T-helper 1 cell (primary cell): ENCODE data around the gene RBFOX1.

ENCODE experiments used
- DNase-seq, 5 donors: peaks; one replicate each; pipeline ENCODE4 v3.0.0-alpha.2; 2012 to 2020

RBFOX1 gene

DNA sequence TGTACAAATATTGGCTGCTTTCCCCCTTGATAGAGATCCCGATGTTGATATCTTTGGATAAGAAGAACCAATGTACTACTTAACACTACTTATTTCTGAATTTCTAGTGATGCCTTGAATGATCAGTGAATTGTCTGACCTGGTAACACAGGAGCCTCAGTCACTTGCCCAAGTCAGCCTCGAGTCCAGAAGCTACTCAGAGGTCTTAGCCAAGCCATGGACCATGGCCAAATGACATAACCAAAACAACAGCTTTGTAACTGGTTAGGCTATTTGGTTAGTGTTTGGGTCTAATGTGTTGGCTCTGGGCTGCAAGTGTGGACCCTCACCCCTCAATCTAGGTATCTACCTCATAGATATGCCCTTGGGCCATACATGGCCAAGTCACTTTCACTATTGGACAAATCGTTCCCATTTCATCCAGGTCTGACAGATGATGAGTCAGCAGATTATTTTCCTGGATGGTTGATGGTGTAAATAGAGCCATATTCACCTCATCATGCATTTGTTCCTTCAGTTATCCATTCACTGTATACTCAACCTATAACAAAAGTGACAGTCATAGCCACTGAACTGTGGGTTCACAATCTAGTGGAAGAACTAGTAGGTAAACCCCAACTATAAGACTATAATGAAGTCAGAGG lies 3.5 kb downstream of the RBFOX1 start:
- no peak for DNase-seq

GRCh38 chr16:7336742-7337141 lies 4.1 kb downstream of the RBFOX1 start:
- DNase-seq = no peak

- DNase-seq = no peak
Measured at GRCh38 chr16:7338826-7339225, 6.2 kb downstream of the RBFOX1 start.

- no peak for DNase-seq
Measured at GRCh38 chr16:7339700-7340099, 7.1 kb downstream of the RBFOX1 start.

- DNase-seq = no peak
Measured at GRCh38 chr16:7340938-7341337, 8.3 kb downstream of the RBFOX1 start.

DNA sequence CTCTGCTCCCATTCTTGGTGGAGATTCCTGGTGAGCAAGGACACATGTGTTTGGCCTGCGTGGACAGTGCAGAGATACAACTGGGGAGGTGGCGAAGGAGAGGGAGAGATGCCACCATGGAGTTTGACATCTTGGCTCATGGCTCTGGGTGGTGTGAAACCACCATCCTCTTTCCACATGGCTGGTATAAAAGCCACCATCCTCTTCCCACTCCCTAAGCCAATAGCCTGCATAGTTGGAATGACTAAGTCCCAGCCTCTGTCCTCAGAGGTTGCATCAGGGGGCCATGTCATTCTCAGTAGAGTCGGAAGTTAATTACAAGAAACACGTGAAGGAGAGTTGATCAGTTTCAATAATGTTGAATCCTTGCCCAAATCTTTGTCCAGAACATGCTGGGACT lies 10.0 kb downstream of the RBFOX1 start:
- no peak for DNase-seq

GRCh38 chr16:7343243-7343642 lies 10.6 kb downstream of the RBFOX1 start:
- DNase-seq = no peak

DNA sequence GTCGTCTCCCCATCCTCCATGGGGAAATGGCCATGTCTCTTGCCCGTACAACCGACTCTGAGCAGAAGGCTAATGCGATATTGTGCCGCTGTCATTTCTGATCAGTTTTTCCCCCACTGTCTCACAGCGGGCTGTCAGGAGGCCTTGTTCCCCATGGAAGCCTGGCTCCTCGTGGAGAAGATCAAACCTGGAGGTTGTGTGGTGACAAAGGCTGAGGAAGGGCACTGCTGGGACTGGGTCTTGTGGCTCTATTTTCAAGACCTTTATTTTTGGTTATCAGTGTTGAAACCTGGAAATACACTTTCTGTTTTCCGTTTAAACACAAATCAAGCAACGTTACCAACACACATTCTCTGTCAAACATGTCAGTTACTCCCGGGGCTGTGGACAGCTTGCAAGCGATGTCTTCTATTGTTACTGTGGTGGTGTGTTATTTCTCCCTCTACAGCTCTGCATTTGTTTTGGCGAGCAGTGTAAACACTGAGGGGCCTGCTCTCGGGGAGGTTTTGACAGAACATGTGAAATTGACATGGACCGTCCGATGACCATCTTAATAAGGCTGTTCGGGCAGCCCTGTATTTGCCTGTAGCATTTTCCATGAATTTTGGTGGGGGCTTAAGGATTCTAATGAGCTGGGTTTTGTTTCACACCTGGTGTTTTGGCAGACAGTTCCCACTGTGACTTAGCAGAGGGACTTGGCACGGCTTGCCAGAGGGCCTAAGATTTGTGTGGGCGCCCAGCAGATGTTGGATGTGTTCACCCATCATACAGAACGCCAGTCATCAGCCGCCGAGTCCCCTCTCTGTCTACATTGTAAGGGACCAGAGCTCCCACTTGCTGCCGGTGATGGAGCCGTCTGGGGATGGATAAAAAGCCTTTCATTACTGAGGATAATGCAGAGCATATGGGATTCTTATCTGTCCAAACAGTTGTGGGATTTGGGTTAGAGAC lies 12.5 kb downstream of the RBFOX1 start:
- no peak for DNase-seq

DNA sequence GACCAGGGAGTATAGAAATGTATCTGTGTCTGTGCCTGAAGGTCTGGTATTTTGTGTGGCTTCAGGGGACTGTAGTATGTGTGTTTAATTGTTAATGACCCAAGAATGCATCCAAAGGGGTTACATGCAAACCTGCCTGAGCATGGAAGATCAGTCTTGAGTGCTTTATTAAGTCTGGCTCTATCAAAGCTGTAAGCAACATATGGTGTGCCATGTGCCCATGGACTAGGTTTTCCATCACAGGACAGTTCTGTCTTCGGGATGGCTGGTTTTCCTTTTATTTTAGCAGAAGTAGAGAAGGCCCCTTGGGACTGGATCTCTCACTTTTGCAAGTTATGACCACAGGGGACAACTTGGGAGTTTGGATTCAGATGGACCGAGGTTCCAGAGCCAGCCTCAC lies 18.2 kb downstream of the RBFOX1 start:
- no peak for DNase-seq

DNA sequence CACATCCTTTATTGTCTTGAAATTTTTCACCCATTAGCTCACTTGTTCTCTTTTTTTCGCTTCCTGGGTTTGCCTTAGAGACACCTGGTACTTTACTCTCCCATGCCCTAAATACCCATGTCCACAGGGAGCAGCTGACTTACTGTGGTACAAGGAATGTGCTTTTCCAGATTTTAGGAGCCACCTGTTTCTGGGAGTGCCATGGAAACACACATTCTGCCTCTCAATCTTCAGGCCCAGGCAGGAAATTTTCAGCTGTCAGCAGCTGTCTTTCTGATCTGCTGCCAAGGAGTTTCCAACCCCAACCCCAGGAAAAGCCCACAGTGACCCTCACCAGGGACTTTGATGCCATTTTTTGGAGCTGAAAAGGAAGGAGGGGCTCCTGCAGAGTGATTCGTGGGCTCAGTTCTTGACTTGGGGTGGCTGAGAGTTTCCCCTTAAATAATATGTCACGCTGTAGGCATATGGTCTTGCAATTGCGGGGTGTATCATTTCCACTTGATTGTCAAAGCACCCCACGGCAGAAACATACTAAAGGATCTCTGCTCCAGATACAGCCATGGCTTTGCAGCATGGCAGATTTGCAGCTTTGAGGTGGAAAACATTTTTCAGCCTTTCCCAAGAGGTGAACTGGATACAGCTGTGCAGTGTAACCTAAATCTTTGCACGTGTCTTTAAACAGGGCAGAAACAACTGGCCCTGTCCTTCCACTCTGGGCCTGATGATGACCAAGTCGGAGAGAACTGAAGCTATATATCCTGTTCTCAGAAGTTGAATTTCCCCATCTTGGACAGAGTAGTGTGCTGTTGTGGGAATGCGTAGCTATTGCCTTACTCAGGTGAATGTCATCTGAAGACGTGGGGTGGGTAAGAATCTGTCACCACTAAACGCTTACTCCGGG lies 19.2 kb downstream of the RBFOX1 start:
- no peak for DNase-seq

DNA sequence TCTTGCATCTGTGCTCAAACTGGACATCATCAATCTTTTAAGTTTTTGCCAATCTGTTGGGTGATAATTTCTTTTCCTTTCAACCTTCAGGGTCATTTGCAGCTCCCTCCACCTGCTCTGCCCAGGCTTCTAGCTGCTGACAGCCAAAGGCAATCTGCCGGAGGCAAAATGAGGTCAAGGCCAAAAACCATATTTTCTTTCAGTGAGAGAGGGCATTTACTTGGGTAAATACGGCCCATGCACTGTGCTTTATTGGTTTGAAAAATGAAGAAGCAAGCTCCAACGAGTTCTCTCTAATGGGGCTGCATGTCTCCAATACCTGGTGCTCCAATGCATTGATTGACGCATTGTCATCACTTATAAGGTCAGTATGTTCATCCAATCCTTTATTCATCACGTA lies 23.1 kb downstream of the RBFOX1 start:
- no peak for DNase-seq

DNA sequence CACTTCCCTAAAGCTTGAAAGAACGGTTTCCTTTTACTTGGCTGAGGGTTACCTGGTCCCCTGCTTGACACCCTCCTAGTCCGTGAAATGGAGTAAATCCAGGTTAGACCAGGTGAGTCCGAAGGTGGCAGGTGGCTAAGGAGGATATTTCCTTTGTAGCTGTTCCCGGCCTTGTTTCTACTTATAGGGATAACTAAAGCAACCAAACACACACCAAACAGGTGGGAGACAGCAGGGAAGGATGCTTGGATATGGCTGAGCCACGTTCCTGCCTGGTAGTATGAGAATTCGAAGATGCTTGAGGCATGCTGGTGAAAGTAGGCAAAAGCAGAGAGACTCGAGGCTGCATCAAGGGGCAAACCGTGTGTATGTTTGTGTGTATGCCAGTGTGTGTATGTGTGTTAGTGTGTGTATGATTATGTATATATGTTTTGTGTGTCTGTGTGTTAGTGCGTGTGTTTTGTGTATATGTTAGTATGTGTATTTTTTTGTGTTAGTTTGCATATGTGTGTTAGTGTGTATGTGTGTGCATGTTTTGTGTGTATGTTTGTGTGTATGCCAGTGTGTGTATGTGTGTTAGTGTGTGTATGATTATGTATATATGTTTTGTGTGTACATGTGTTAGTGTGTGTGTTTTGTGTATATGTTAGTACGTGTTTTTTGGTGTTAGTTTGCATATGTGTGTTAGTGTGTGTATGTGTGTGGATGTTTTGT lies 28.9 kb downstream of the RBFOX1 start:
- no peak for DNase-seq

- no peak for DNase-seq
Measured at GRCh38 chr16:7362231-7362630, 29.6 kb downstream of the RBFOX1 start.

GRCh38 chr16:7363422-7364417 lies 31.1 kb downstream of the RBFOX1 start:
- no peak for DNase-seq

GRCh38 chr16:7366041-7366440 lies 33.4 kb downstream of the RBFOX1 start:
- DNase-seq = no peak

GRCh38 chr16:7366993-7367880 lies 34.6 kb downstream of the RBFOX1 start:
- DNase-seq = no peak

DNA sequence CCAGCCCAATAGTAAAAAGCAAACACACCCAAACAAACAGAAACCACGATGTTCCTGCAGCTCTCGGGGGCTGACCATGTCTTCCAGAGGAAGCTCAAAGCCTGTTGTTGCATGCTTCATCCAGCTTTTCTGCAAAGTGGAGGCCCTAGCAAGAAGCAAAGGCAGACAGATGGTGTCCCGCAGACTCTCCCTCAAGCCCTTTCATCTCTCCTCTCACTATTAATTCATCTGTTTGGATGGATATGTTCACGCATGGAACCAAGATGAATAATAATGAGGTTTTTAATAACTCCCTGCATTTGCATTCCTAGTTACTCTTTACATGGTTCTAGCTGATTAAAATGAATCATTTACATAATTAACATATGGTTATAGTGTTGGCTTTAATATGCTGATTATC lies 36.6 kb downstream of the RBFOX1 start:
- DNase-seq = no peak

GRCh38 chr16:7372095-7372494 lies 39.5 kb downstream of the RBFOX1 start:
- no peak for DNase-seq

DNA sequence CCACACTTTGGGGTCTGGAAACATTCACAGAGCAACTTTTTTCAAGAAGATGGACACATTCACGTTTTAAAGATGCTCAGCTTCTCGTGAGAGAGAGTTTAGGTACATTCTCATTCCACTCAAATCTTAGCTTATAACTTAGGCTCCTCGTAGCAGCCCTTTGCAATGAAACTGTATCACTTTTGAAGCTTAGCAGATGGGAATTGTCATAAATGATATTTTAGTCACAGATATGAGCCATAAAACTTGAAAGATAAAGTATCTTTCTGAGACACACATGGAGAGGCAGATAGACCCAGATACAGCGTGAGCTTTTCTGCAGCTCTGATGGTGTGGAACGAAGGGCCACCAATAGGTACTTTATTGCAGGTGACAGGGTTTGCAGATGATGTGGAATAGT lies 41.1 kb downstream of the RBFOX1 start:
- DNase-seq = no peak

DNA sequence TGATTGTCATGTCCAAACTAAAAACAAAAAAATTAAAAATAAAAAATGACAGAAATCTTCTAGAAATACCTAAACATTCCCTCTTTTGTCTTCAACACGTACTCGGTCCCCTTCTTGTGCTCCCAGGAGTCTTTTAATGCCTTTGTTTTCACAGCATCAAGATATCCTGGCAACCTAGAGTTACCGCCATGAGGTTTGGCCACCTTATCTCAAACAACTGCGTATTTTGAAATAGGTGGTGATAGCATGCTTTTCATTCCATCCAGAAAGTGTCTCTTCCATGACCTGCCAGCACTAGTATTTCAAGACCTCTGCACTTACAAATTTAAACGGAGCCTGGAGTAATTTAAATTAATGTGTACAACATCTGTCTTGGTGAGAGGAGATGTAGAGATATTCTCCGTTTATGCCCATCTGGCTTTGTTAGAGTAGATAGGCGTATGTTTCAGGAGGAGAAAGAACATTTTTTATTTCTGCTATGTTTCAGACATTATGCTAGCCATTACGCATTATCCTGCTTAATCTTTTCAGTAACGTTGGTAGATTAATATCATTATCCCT lies 42.0 kb downstream of the RBFOX1 start:
- no peak for DNase-seq
